ENCODE results near the gene STK38L. TPM values are rescaled to one million over a fixed set of nuclear protein-coding genes. Genes with fewer than 3 reads are reported as not detected.

Gene STK38L
- polyA plus RNA-seq, 1 of the 3 experiments (the other 2 are of a cell fraction): 4.7 TPM

DNA sequence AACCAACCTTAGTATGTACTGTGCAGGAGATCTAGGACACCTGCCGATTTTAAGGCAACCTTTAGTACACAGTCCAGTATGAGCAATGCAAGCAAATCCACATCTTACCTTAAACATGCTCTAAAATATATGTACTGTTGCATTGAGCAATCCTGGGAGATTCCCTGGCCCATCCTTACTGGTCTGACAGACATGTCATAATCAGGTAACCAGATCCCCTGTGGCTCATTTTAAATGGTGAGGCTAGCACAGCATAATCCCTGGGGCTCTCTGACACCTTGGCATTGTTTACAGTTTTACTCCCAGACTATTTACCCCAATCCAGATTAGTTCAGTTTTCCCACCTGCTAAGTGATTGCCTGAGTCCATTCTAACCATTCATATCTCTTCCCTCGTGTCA is 103.7 kb downstream of the STK38L start:
- CTCF ChIA-PET: interaction anchor here (2.3 kb wide), 1 partner anchor 42 kb away, joined by 10 read pairs; no protein-coding TSS in a partner anchor
- TF ChIP-seq, protein P1, sequence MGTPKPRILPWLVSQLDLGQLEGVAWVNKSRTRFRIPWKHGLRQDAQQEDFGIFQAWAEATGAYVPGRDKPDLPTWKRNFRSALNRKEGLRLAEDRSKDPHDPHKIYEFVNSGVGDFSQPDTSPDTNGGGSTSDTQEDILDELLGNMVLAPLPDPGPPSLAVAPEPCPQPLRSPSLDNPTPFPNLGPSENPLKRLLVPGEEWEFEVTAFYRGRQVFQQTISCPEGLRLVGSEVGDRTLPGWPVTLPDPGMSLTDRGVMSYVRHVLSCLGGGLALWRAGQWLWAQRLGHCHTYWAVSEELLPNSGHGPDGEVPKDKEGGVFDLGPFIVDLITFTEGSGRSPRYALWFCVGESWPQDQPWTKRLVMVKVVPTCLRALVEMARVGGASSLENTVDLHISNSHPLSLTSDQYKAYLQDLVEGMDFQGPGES (IDR thresholded peaks at IDR 0.05; ENCODE audit: low read depth, low read length): no peak
- TF ChIP-seq RAD21 (IDR thresholded peaks at IDR 0.05; ENCODE audit: low read length) (no peak), SMC3 (IDR thresholded peaks at IDR 0.05; ENCODE audit: low read depth, low read length) (no peak), EP300 (IDR thresholded peaks at IDR 0.05; ENCODE audit: borderline replicate concordance in 1 of 2, low read depth in 1 of 2, low read length in 1 of 2) (no peak), YY1 (IDR thresholded peaks at IDR 0.05; ENCODE audit: low read depth) (no peak), GABPA (IDR thresholded peaks at IDR 0.05; ENCODE audit: low read depth) (no peak)
- TF ChIP-seq, protein P2, sequence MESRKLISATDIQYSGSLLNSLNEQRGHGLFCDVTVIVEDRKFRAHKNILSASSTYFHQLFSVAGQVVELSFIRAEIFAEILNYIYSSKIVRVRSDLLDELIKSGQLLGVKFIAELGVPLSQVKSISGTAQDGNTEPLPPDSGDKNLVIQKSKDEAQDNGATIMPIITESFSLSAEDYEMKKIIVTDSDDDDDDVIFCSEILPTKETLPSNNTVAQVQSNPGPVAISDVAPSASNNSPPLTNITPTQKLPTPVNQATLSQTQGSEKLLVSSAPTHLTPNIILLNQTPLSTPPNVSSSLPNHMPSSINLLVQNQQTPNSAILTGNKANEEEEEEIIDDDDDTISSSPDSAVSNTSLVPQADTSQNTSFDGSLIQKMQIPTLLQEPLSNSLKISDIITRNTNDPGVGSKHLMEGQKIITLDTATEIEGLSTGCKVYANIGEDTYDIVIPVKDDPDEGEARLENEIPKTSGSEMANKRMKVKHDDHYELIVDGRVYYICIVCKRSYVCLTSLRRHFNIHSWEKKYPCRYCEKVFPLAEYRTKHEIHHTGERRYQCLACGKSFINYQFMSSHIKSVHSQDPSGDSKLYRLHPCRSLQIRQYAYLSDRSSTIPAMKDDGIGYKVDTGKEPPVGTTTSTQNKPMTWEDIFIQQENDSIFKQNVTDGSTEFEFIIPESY (IDR thresholded peaks at IDR 0.05; ENCODE audit: borderline replicate concordance, low read depth): no peak
- peaks cover 0 to 16% of the 10 kb centered on the region in 2 experiments; a peak in 2 of 4 replicates for H3K4me1 ChIP-seq (ENCODE audit: control insufficient read depth in 1 of 2, insufficient read depth in 2 of 2, low read depth in 1 of 2, low read length in 1 of 2)
- H2AFZ ChIP-seq (ENCODE audit: low read depth): no peak overlapping the region
- H3K79me2 ChIP-seq (ENCODE audit: insufficient read depth): peaks cover 50% of the 10 kb centered on the region
- no peak overlapping the region for H3K9ac ChIP-seq
- H3F3A ChIP-seq (replicated peaks; ENCODE audit: insufficient read depth): peaks cover 19% of the 10 kb centered on the region
- 40% methylated on average over 2 of the region's 2 CpGs for WGBS (ENCODE audit: low lambda C conversion rate)
- no peak overlapping the region for H3K4me3 ChIP-seq (ENCODE audit: low read depth in 2 of 2, low read length in 1 of 2)
- no peaks in the 10 kb centered on the region for H3K36me3 ChIP-seq (replicated peaks in 1 of 2; ENCODE audit: control insufficient read depth in 1 of 2, insufficient read depth in 2 of 2, low read length in 1 of 2)
- no peak for DNase-seq
- H3K4me2 ChIP-seq: no peak overlapping the region
- POLR2A ChIA-PET: no interaction called here
- no peaks in the 10 kb centered on the region for H4K20me1 ChIP-seq (ENCODE audit: insufficient read depth)
- H3K9me2 ChIP-seq: no peaks in the 10 kb centered on the region
- H3K9me3 ChIP-seq: no peaks in the 10 kb centered on the region
- no peaks in the 10 kb centered on the region for H3K27me3 ChIP-seq (ENCODE audit: insufficient read depth)
- H3K27ac ChIP-seq (ENCODE audit: low read depth in 2 of 2, low read length in 1 of 2): no peak overlapping the region

DNA sequence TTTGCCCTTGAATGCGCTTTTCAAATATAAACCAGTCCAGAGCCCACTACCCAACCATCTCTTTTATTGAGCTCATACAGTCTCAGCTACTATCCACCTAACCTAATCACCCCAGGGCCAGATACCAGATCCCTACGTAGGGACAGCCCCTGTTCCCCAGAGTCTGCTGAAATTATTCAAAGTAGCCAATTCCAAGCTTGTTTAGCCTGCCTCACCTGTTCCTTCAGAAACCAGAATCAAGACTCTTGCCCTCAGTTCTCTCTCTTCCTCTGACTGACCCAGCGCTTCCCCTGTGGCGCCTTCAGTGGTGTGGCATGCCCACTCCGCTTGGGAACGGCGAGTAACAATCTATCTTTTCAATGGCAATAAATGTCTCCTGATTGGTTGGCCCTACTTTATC is 107.4 kb downstream of the STK38L start:
- no peak overlapping the region for H3K4me2 ChIP-seq
- no peaks in the 10 kb centered on the region for H3K36me3 ChIP-seq (replicated peaks in 1 of 2; ENCODE audit: control insufficient read depth in 1 of 2, insufficient read depth in 2 of 2, low read length in 1 of 2)
- WGBS (ENCODE audit: low lambda C conversion rate): 95% methylated on average over 7 of the region's 7 CpGs
- H3K27ac ChIP-seq (ENCODE audit: low read depth in 2 of 2, low read length in 1 of 2): no peak overlapping the region
- no peaks in the 10 kb centered on the region for H3F3A ChIP-seq (replicated peaks; ENCODE audit: insufficient read depth)
- peaks cover 25% of the 10 kb centered on the region; the same call in 1 of the 2 replicates for H3K79me2 ChIP-seq (ENCODE audit: insufficient read depth)
- H3K27me3 ChIP-seq (ENCODE audit: insufficient read depth): no peaks in the 10 kb centered on the region
- ChIA-PET POLR2A (no interaction called here), CTCF (no interaction called here)
- no peak overlapping the region for H3K4me3 ChIP-seq (ENCODE audit: low read depth in 2 of 2, low read length in 1 of 2)
- no peaks in the 10 kb centered on the region for H3K4me1 ChIP-seq (ENCODE audit: control insufficient read depth in 1 of 2, insufficient read depth in 2 of 2, low read depth in 1 of 2, low read length in 1 of 2)
- no peaks in the 10 kb centered on the region for H4K20me1 ChIP-seq (ENCODE audit: insufficient read depth)
- no peak overlapping the region for H2AFZ ChIP-seq (ENCODE audit: low read depth)
- H3K9me2 ChIP-seq: no peaks in the 10 kb centered on the region
- no peaks in the 10 kb centered on the region for H3K9me3 ChIP-seq
- H3K9ac ChIP-seq: no peak overlapping the region
- no peak for DNase-seq
- TF ChIP-seq NFIC (IDR thresholded peaks at IDR 0.05; ENCODE audit: borderline replicate concordance) (no peak), RAD21 (IDR thresholded peaks at IDR 0.05; ENCODE audit: low read length) (no peak), JUND (IDR thresholded peaks at IDR 0.05) (no peak), ELF1 (IDR thresholded peaks at IDR 0.05) (no peak), EP300 (IDR thresholded peaks at IDR 0.05; ENCODE audit: borderline replicate concordance in 1 of 2, low read depth in 1 of 2, low read length in 1 of 2) (no peak), TCF12 (IDR thresholded peaks at IDR 0.05) (no peak), FOSL2 (IDR thresholded peaks at IDR 0.05; ENCODE audit: borderline replicate concordance, low read depth) (no peak), RXRA (IDR thresholded peaks at IDR 0.05; ENCODE audit: borderline replicate concordance, low read depth) (no peak), RFX5 (IDR thresholded peaks at IDR 0.05; ENCODE audit: low read length) (no peak), SIN3A (IDR thresholded peaks at IDR 0.05; ENCODE audit: borderline replicate concordance, low read depth, low read length) (no peak)
- TF ChIP-seq, protein P3, sequence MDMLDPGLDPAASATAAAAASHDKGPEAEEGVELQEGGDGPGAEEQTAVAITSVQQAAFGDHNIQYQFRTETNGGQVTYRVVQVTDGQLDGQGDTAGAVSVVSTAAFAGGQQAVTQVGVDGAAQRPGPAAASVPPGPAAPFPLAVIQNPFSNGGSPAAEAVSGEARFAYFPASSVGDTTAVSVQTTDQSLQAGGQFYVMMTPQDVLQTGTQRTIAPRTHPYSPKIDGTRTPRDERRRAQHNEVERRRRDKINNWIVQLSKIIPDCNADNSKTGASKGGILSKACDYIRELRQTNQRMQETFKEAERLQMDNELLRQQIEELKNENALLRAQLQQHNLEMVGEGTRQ (IDR thresholded peaks at IDR 0.05; ENCODE audit: borderline replicate concordance, low read depth, low read length): no peak
- TF ChIP-seq, protein P4, sequence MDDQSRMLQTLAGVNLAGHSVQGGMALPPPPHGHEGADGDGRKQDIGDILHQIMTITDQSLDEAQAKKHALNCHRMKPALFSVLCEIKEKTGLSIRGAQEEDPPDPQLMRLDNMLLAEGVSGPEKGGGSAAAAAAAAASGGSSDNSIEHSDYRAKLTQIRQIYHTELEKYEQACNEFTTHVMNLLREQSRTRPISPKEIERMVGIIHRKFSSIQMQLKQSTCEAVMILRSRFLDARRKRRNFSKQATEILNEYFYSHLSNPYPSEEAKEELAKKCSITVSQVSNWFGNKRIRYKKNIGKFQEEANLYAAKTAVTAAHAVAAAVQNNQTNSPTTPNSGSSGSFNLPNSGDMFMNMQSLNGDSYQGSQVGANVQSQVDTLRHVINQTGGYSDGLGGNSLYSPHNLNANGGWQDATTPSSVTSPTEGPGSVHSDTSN (IDR thresholded peaks at IDR 0.05): no peak
- TF ChIP-seq, protein P5, sequence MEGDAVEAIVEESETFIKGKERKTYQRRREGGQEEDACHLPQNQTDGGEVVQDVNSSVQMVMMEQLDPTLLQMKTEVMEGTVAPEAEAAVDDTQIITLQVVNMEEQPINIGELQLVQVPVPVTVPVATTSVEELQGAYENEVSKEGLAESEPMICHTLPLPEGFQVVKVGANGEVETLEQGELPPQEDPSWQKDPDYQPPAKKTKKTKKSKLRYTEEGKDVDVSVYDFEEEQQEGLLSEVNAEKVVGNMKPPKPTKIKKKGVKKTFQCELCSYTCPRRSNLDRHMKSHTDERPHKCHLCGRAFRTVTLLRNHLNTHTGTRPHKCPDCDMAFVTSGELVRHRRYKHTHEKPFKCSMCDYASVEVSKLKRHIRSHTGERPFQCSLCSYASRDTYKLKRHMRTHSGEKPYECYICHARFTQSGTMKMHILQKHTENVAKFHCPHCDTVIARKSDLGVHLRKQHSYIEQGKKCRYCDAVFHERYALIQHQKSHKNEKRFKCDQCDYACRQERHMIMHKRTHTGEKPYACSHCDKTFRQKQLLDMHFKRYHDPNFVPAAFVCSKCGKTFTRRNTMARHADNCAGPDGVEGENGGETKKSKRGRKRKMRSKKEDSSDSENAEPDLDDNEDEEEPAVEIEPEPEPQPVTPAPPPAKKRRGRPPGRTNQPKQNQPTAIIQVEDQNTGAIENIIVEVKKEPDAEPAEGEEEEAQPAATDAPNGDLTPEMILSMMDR (IDR thresholded peaks at IDR 0.05): no peak
- TF ChIP-seq, protein P2 (IDR thresholded peaks at IDR 0.05; ENCODE audit: borderline replicate concordance, low read depth): no peak
- TF ChIP-seq, protein P6, sequence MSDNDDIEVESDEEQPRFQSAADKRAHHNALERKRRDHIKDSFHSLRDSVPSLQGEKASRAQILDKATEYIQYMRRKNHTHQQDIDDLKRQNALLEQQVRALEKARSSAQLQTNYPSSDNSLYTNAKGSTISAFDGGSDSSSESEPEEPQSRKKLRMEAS (IDR thresholded peaks at IDR 0.05; ENCODE audit: low read depth): no peak
